Endodermal cell (in vitro differentiated cells): ENCODE results near the gene SLC39A10. TPM values are rescaled to one million over a fixed set of nuclear protein-coding genes. Genes with fewer than 3 reads are reported as not detected.

Source experiments
- DNase-seq: peaks from one replicate; pipeline ENCODE4 v3.0.0-alpha.2; 2017
- H3K27ac ChIP-seq: 2 replicates; pipeline ENCODE4 v1.5.1; 2013; ENCODE audit warnings: mild to moderate bottlenecking, low read depth, low read length, moderate library complexity
- H3K27me3 ChIP-seq: 2 replicates; pipeline ENCODE4 v1.6.1; 2013; ENCODE audit warnings: mild to moderate bottlenecking, low read length, moderate library complexity; ENCODE audit not compliant: insufficient read depth, control insufficient read depth, poor library complexity, severe bottlenecking
- H3K36me3 ChIP-seq: 2 replicates; pipeline ENCODE4 v1.7.0; 2013; ENCODE audit warnings: mild to moderate bottlenecking, low read length, moderate library complexity; ENCODE audit not compliant: control insufficient read depth, insufficient read depth
- H3K4me1 ChIP-seq: one replicate; pipeline ENCODE4 v1.7.0; 2013; ENCODE audit warnings: low read length; ENCODE audit not compliant: control insufficient read depth, insufficient read depth
- H3K4me3 ChIP-seq: 2 replicates; pipeline ENCODE4 v1.5.1; 2013; ENCODE audit warnings: mild to moderate bottlenecking, low read length, moderate library complexity
- H3K9ac ChIP-seq: 2 replicates; pipeline ENCODE4 v1.6.1; 2013; ENCODE audit warnings: mild to moderate bottlenecking, low read length, moderate library complexity; ENCODE audit not compliant: poor library complexity, severe bottlenecking; ENCODE audit errors: extremely low read depth
- H3K9me3 ChIP-seq: 2 replicates; pipeline ENCODE4 v1.6.1; 2013; ENCODE audit warnings: mild to moderate bottlenecking, low read length, moderate library complexity; ENCODE audit not compliant: control insufficient read depth
- H3K27ac Mint-ChIP-seq: 2 replicates; pipeline ENCODE4 v1.8.0; 2020; ENCODE audit warnings: mixed read lengths
- H3K27me3 Mint-ChIP-seq: 2 replicates; pipeline ENCODE4 v1.8.0; 2021; ENCODE audit warnings: mild to moderate bottlenecking, mixed read lengths; ENCODE audit not compliant: insufficient read depth
- H3K36me3 Mint-ChIP-seq: 2 replicates; pipeline ENCODE4 v1.8.0; 2020; ENCODE audit warnings: low read depth, mixed read lengths
- H3K4me1 Mint-ChIP-seq: 2 replicates; pipeline ENCODE4 v1.8.0; 2020; ENCODE audit warnings: mixed read lengths
- H3K4me3 Mint-ChIP-seq: 2 replicates; pipeline ENCODE4 v1.8.0; 2020; ENCODE audit warnings: mild to moderate bottlenecking, moderate library complexity, mixed read lengths
- H3K9me3 Mint-ChIP-seq: 2 replicates; pipeline ENCODE4 v1.8.0; 2020; ENCODE audit warnings: mild to moderate bottlenecking, mixed read lengths
- CTCF ChIP-seq: fragments of 200-600 bp; sonication (generic); conservative IDR thresholded peaks from 2 replicates; pipeline ENCODE4 v1.5.0; 2021; ENCODE audit warnings: antibody characterized with exemption, mild to moderate bottlenecking
- WGBS, 2 experiments: methylation state at CpG; one replicate each; pipeline versions ENCODE4 v1.1.5 to v1.1.7; 2013; ENCODE audit warnings: missing lambda C conversion rate in 2 of 2, mixed read lengths in 1 of 2; ENCODE audit not compliant: insufficient coverage in 1 of 2, insufficient read length in 1 of 2; 5-methylcytosine and 5-hydroxymethylcytosine counted together
- total RNA-seq, 2 donors: library from RNA; stranded (reverse); fragmentation: NEBNext Ultra II Directional in 1 of 2; extraction: Animal tissue kit (Norgen Biotek cat#: 25700) in 1 of 2; gene quantifications; 2 replicates in 1 of 2; 3 replicates in 1 of 2; pipeline ENCODE4 v1.2.1, GENCODE V29; 2021

The SLC39A10 gene
- total RNA-seq, 2 donors from 2014 or later, result 79.6 to 113 TPM

DNA sequence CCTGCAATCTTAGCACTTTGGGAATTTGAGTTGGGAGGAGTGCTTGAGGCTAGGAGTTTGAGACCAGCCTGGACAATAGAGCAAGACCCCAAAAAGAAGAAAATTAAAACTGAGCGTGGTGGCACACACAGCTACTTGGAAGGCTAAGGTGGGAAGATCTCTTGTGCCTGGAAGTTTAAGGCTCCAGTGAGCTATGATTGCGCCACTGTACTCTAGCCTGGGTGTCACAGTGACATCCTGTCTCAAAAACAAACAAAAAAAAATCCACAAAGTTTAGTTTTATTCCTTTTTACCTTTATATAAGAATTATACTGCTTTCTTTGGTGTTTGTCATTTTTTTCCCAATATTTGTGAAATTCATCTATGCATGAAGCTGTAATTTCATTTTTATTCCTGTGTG, 20.3 kb downstream of the SLC39A10 start:
- Histone ChIP-seq H3K9me3 (peaks cover 6% of the 10 kb centered on the region), H3K9ac (no peak overlapping the region), H3K4me3 (no peak overlapping the region), H3K4me1 (no peaks in the 10 kb centered on the region), H3K27me3 (no peaks in the 10 kb centered on the region), H3K27ac (no peak overlapping the region), H3K36me3 (peaks cover 13% of the 10 kb centered on the region)
- DNase-seq, result no peak
- WGBS, 2 experiments, result 94 to 95% methylated on average over 2 of the region's 2 CpGs
- H3K9me3 Mint-ChIP-seq, result peaks cover 1% of the 10 kb centered on the region
- H3K4me1 Mint-ChIP-seq, result peaks cover 4% of the 10 kb centered on the region
- peaks cover 42% of the 10 kb centered on the region for H3K36me3 Mint-ChIP-seq
- no peak overlapping the region for H3K27ac Mint-ChIP-seq
- no peak overlapping the region for H3K4me3 Mint-ChIP-seq
- H3K27me3 Mint-ChIP-seq, result no peaks in the 10 kb centered on the region
- no peak for TF ChIP-seq CTCF

DNA sequence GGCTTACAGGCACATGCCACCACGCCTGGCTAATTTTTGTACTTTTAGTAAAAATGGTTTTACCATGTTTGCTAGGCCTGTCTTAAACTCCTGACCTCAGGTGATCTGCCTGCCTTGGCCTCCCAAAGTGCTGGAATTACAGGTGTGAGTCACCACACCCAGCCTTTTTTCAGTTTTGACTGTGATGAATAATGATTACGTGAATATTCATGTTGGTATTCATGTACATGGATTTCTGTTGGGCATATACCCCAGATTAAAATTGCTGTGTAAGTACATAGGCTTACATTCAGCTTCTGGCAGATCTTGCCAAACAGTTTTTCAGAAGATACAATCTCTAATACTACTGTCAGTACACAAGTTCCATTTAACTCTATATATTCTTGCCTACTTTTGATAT, 20.9 kb downstream of the SLC39A10 start:
- H3K4me1 ChIP-seq, result no peaks in the 10 kb centered on the region
- H3K36me3 ChIP-seq, result peaks cover 13% of the 10 kb centered on the region
- H3K27me3 ChIP-seq, result no peaks in the 10 kb centered on the region
- Mint-ChIP-seq H3K27ac (no peak overlapping the region), H3K36me3 (peaks cover 42% of the 10 kb centered on the region), H3K4me3 (no peak overlapping the region), H3K9me3 (peaks cover 1% of the 10 kb centered on the region), H3K4me1 (peaks cover under 1% of the 10 kb centered on the region), H3K27me3 (no peaks in the 10 kb centered on the region)
- H3K9me3 ChIP-seq, result peaks cover 6% of the 10 kb centered on the region
- WGBS, 2 experiments, result 92% methylated on average over 2 of the region's 2 CpGs; no CpG with 5 or more reads in 1 of the 2 experiments
- H3K9ac ChIP-seq, result no peak overlapping the region
- no peak for DNase-seq
- TF ChIP-seq CTCF, result no peak
- H3K4me3 ChIP-seq, result no peak overlapping the region
- no peak overlapping the region for H3K27ac ChIP-seq

- no peak for DNase-seq
- Mint-ChIP-seq H3K27me3 (no peaks in the 10 kb centered on the region), H3K9me3 (peaks cover 1% of the 10 kb centered on the region), H3K27ac (no peak overlapping the region), H3K36me3 (peaks cover 30% of the 10 kb centered on the region), H3K4me1 (peaks cover 10% of the 10 kb centered on the region), H3K4me3 (no peak overlapping the region)
- peaks cover 6% of the 10 kb centered on the region for H3K9me3 ChIP-seq
- no peak for TF ChIP-seq CTCF
- no peak overlapping the region for H3K4me3 ChIP-seq
- H3K4me1 ChIP-seq, result no peaks in the 10 kb centered on the region
- H3K36me3 ChIP-seq, result peaks cover 13% of the 10 kb centered on the region
- whole genome bisulfite sequencing, 2 experiments, result 100% methylated on average over 1 of the region's 1 CpG; no CpG with 5 or more reads in 1 of the 2 experiments
- no peak overlapping the region for H3K9ac ChIP-seq
- H3K27ac ChIP-seq, result no peak overlapping the region
- no peaks in the 10 kb centered on the region for H3K27me3 ChIP-seq
These were observed 25.1 kb downstream of the SLC39A10 start for GRCh38 chr2:195682077-195682476.
